HG02571 (cell line): ENCODE data around the gene DKK1.
"Not testable (repeated sequence)": the region's sequence is repeated elsewhere in the genome, so short reads cannot be mapped to it uniquely, and the experiment has no call there.

Experiments used
- ATAC-seq: cut with Tn5 transposase; IDR thresholded peaks from one replicate; pipeline ENCODE4 v1.9.1; 2021; ENCODE audit warnings: mild to moderate bottlenecking, moderate library complexity; ENCODE audit not compliant: unreplicated experiment

DKK1 gene

GRCh38 chr10:52365547-52366432 is 51.7 kb downstream of the DKK1 start:
- not testable (repeated sequence) for ATAC-seq
